GM12891 (cell line): ENCODE data around the gene GM2A.

Experiments
- PAX5 ChIP-seq: IDR thresholded peaks from 2 replicates; pipeline ENCODE4 v1.6.1; 2011; ENCODE audit warnings: low read length, moderate library complexity, mild to moderate bottlenecking; ENCODE audit not compliant: insufficient read depth, severe bottlenecking
- POLR2A ChIP-seq: IDR thresholded peaks from 2 replicates; pipeline ENCODE4 v1.6.1; 2011; ENCODE audit warnings: low read depth, low read length, control low read depth
- POLR2AphosphoS5 ChIP-seq: IDR thresholded peaks from 2 replicates; pipeline ENCODE4 v1.6.1; 2011; ENCODE audit warnings: low read depth, low read length, control low read depth
- POU2F2 ChIP-seq: IDR thresholded peaks from 2 replicates; pipeline ENCODE4 v1.6.1; 2011; ENCODE audit warnings: low read depth, mild to moderate bottlenecking, control low read depth, low read length, moderate library complexity
- SPI1 ChIP-seq: IDR thresholded peaks from 2 replicates; pipeline ENCODE4 v1.6.1; 2011; ENCODE audit warnings: low read depth, low read length, control low read depth
- TAF1 ChIP-seq: IDR thresholded peaks from 2 replicates; pipeline ENCODE4 v1.6.1; 2011; ENCODE audit warnings: low read depth, low read length, control low read depth

- TF ChIP-seq POLR2A: no peak
- no peak for TF ChIP-seq POLR2AphosphoS5
- TF ChIP-seq TAF1: no peak
- TF ChIP-seq PAX5: no peak
- no peak for TF ChIP-seq SPI1
- TF ChIP-seq POU2F2: no peak
Observed at GRCh38 chr5:151295138-151295537, 42.2 kb downstream of the GM2A start.
